Neural cell (in vitro differentiated cells): Measurements from ENCODE around the gene EPS15. TPM values are rescaled to one million over a fixed set of nuclear protein-coding genes. Genes with fewer than 3 reads are reported as not detected.
"Not testable (repeated sequence)": the region's sequence is repeated elsewhere in the genome, so short reads cannot be mapped to it uniquely, and the experiment has no call there.

Source experiments
- H2AFZ ChIP-seq: fragments of 200-600, 300-800 bp; sonication (generic), shearing (Covaris generic); 2 replicates; pipeline ENCODE4 v1.6.0; 2014; ENCODE audit warnings: low read depth, mild to moderate bottlenecking, antibody characterized with exemption, low read length, moderate library complexity
- H3F3A ChIP-seq: fragments of 200-600 bp; shearing (Covaris generic); 2 replicates; pipeline ENCODE4 v1.6.1; 2016; ENCODE audit warnings: mild to moderate bottlenecking, moderate library complexity, mixed read lengths, antibody characterized with exemption, low read length; ENCODE audit not compliant: insufficient read depth, poor library complexity, severe bottlenecking
- H3K27ac ChIP-seq: fragments of 200-600, 300-800 bp; sonication (generic), shearing (Covaris generic); 2 replicates; pipeline ENCODE4 v1.5.1; 2014; ENCODE audit warnings: mild to moderate bottlenecking, low read length, moderate library complexity
- H3K27me3 ChIP-seq: fragments of 300-800, 200-600 bp; sonication (generic), shearing (Covaris generic); 2 replicates; pipeline ENCODE4 v1.6.0; 2014; ENCODE audit warnings: mild to moderate bottlenecking, low read depth, low read length, moderate library complexity; ENCODE audit not compliant: insufficient read depth
- H3K36me3 ChIP-seq: fragments of 300-800, 200-600 bp; sonication (generic), shearing (Covaris generic); 2 replicates; pipeline ENCODE4 v1.5.1; 2014; ENCODE audit warnings: mild to moderate bottlenecking, antibody characterized with exemption, low read length, moderate library complexity; ENCODE audit not compliant: insufficient read depth
- H3K4me2 ChIP-seq: fragments of 300-800, 200-600 bp; sonication (generic), shearing (Covaris generic); 2 replicates; pipeline ENCODE4 v1.6.0; 2014; ENCODE audit warnings: mild to moderate bottlenecking, low read length
- H3K4me3 ChIP-seq: fragments of 300-800, 200-600 bp; sonication (generic), shearing (Covaris generic); 2 replicates; pipeline ENCODE4 v1.5.1; 2014; ENCODE audit warnings: mild to moderate bottlenecking, low read length, moderate library complexity
- H3K79me2 ChIP-seq: fragments of 200-600 bp; shearing (Covaris generic); replicated peaks from 2 replicates; pipeline ENCODE4 v1.6.0; 2014; ENCODE audit warnings: mild to moderate bottlenecking, low read length, moderate library complexity; ENCODE audit not compliant: insufficient read depth
- H3K9ac ChIP-seq: fragments of 300-800, 200-600 bp; sonication (generic), shearing (Covaris generic); 2 replicates; pipeline ENCODE4 v1.6.1; 2016; ENCODE audit warnings: mild to moderate bottlenecking, low read length, mixed read lengths
- H3K9me2 ChIP-seq: fragments of 200-600 bp; shearing (Covaris generic); 2 replicates; pipeline ENCODE4 v1.6.1; 2016; ENCODE audit warnings: mild to moderate bottlenecking, low read length, mixed read lengths; ENCODE audit not compliant: insufficient read depth
- H3K9me3 ChIP-seq: fragments of 200-600, 300-800 bp; sonication (generic), shearing (Covaris generic); 2 replicates; pipeline ENCODE4 v1.6.1; 2016; ENCODE audit warnings: mild to moderate bottlenecking, mixed run types, low read length, moderate library complexity, mixed read lengths
- H4K20me1 ChIP-seq: fragments of 200-600 bp; shearing (Covaris generic); 2 replicates; pipeline ENCODE4 v1.6.1; 2016; ENCODE audit warnings: mild to moderate bottlenecking, mixed run types; ENCODE audit not compliant: insufficient read depth
- CTCF ChIP-seq: fragments of 450-650 bp; IDR thresholded peaks from 2 replicates; pipeline ENCODE4 v1.5.1; 2014; ENCODE audit warnings: antibody characterized with exemption, mild to moderate bottlenecking, moderate library complexity; ENCODE audit not compliant: poor library complexity, severe bottlenecking
- EP300 ChIP-seq: fragments of 450-650 bp; conservative IDR thresholded peaks from 2 replicates; pipeline ENCODE4 v1.6.1; 2014; ENCODE audit warnings: antibody characterized with exemption, mild to moderate bottlenecking, moderate library complexity; ENCODE audit not compliant: poor library complexity, severe bottlenecking
- EZH2 ChIP-seq: fragments of 200-600, 300-800 bp; shearing (Covaris generic), sonication (generic); IDR thresholded peaks from 2 replicates; pipeline ENCODE4 v1.6.1; 2014; ENCODE audit warnings: antibody characterized with exemption, low read length, borderline replicate concordance, mild to moderate bottlenecking; ENCODE audit not compliant: insufficient read depth, poor library complexity, severe bottlenecking
- MXI1 ChIP-seq: fragments of 450-650 bp; conservative IDR thresholded peaks from 2 replicates; pipeline ENCODE4 v1.6.1; 2014; ENCODE audit warnings: antibody characterized with exemption, mild to moderate bottlenecking; ENCODE audit not compliant: poor library complexity, severe bottlenecking
- POLR2AphosphoS5 ChIP-seq: IDR thresholded peaks from 2 replicates; pipeline ENCODE4 v1.6.1; 2012
- RAD21 ChIP-seq: fragments of 450-650 bp; conservative IDR thresholded peaks from 2 replicates; pipeline ENCODE4 v1.6.1; 2014; ENCODE audit warnings: antibody characterized with exemption, mild to moderate bottlenecking, moderate library complexity
- REST ChIP-seq: IDR thresholded peaks from 2 replicates; pipeline ENCODE4 v1.6.1; 2012; ENCODE audit warnings: borderline replicate concordance
- SMC3 ChIP-seq: fragments of 450-650 bp; conservative IDR thresholded peaks from 2 replicates; pipeline ENCODE4 v1.6.1; 2014; ENCODE audit warnings: antibody characterized with exemption, mild to moderate bottlenecking, moderate library complexity; ENCODE audit not compliant: poor library complexity
- TAF1 ChIP-seq: IDR thresholded peaks from 2 replicates; pipeline ENCODE4 v1.6.1; 2012; ENCODE audit warnings: low read depth
- polyA plus RNA-seq: library from polyadenylated mRNA; depleted of rRNA; stranded (reverse); fragments of >200 nt; gene quantifications from 2 replicates; pipeline ENCODE4 v1.2.3, GENCODE V29; 2014

The EPS15 gene
- polyA plus RNA-seq, 1 donor from 2014 or later: 101 TPM

- Histone ChIP-seq H3K9ac (no peak overlapping the region), H3K9me2 (no peaks in the 10 kb centered on the region), H2AFZ (no peak overlapping the region), H3K36me3 (peaks cover 16% of the 10 kb centered on the region), H3K27ac (no peak overlapping the region), H3K9me3 (no peaks in the 10 kb centered on the region), H3K27me3 (no peaks in the 10 kb centered on the region), H3K4me2 (no peak overlapping the region), H4K20me1 (no peaks in the 10 kb centered on the region), H3K4me3 (no peak overlapping the region), H3K79me2 (no peaks in the 10 kb centered on the region), H3F3A (no peaks in the 10 kb centered on the region)
- no peak for TF ChIP-seq CTCF
- TF ChIP-seq RAD21: no peak
- TF ChIP-seq EP300: no peak
- no peak for TF ChIP-seq TAF1
- TF ChIP-seq REST: no peak
- TF ChIP-seq EZH2: no peak
- TF ChIP-seq SMC3: no peak
- TF ChIP-seq POLR2AphosphoS5: no peak
- no peak for TF ChIP-seq MXI1
These were observed 126.8 kb downstream of the EPS15 start for GRCh38 chr1:51392241-51392640.

DNA sequence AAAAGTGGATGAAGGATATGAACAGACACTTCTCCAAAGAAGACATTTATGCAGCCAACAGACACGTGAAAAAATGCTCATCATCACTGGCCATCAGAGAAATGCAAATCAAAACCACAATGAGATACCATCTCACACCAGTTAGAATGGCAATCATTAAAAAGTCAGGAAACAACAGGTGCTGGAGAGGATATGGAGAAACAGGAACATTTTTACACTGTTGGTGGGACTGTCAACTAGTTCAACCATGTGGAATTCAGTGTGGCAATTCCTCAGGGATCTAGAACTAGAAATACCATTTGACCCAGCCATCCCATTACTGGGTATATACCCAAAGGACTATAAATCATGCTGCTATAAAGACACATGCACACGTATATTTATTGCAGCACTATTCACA is 128.4 kb downstream of the EPS15 start:
- not testable (repeated sequence) for H3K9me2 ChIP-seq, H3K4me3 ChIP-seq, H3K9me3 ChIP-seq, H3K9ac ChIP-seq, H3K27ac ChIP-seq, H2AFZ ChIP-seq, H4K20me1 ChIP-seq, H3F3A ChIP-seq, H3K79me2 ChIP-seq, H3K4me2 ChIP-seq, H3K27me3 ChIP-seq
- H3K36me3 ChIP-seq: peaks cover 12% of the 10 kb centered on the region

DNA sequence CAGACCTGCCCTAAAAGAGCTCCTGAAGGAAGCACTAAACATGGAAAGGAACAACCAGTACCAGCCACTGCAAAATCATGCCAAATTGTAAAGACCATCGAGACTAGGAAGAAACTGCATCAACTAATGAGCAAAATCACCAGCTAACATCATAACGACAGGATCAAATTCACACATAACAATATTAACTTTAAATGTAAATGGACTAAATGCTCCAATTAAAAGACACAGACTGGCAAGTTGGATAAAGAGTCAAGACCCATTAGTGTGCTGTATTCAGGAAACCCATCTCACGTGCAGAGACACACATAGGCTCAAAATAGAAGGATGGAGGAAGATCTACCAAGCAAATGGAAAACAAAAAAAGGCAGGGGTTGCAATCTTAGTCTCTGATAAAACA is 131.8 kb downstream of the EPS15 start:
- H3K9me3 ChIP-seq, H3K4me2 ChIP-seq, H3K27ac ChIP-seq, H3F3A ChIP-seq, H2AFZ ChIP-seq, H3K27me3 ChIP-seq, H3K9me2 ChIP-seq, H3K36me3 ChIP-seq, H3K4me3 ChIP-seq, H3K79me2 ChIP-seq, H3K9ac ChIP-seq, H4K20me1 ChIP-seq: not testable (repeated sequence)

GRCh38 chr1:51386259-51386658 is 132.8 kb downstream of the EPS15 start:
- not testable (repeated sequence) for H3K4me3 ChIP-seq, H3K27me3 ChIP-seq, H3K9me3 ChIP-seq, H3K9ac ChIP-seq, H3K9me2 ChIP-seq, H3F3A ChIP-seq, H2AFZ ChIP-seq, H3K27ac ChIP-seq, H3K36me3 ChIP-seq, H3K4me2 ChIP-seq, H3K79me2 ChIP-seq, H4K20me1 ChIP-seq
